ENCODE results near the gene SERPINA6. TPM values are rescaled to one million over a fixed set of nuclear protein-coding genes. Genes with fewer than 3 reads are reported as not detected.

SERPINA6 gene
- total RNA-seq, 4 donors from 2014 or later = 0.48 to 0.82 (median 0.80) TPM; not detected in 1

DNA sequence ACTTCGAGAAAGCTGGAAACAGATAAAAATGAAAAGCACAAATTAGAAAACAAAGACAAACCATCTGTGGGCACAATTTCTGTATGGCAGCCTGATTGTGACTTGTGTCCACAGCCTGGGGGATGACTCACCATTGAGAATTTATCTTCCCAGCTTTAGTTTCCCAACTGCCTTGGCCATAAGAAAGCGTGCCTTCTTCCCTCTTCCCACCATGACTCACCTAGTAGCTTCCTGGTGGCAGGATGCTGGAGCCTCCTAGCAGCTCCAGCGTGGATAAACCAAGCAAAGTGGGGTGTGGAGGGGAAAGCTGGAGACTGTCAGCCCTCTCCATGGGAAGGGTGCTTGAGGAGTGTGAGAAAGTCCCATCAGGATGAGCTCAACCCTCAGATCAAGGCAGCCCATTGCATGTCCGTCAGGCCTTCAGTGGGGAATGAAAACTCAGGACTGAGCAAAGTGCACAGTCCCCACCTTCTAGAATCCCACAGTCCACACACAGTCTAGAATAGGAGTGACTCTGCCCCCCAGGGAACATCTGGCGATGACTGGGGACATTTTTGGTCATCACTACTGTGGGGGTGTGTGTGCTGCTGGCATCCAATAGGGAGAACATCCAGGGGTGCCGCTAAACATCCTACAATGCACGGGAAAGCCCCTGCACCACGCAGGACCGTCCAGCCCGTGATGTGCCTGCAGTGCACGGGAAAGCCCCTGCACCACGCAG lies 22.4 kb upstream of the SERPINA6 start:
- H3K36me3 ChIP-seq = no peaks in the 10 kb centered on the region
- no peaks in the 10 kb centered on the region for H3K9me3 ChIP-seq
- H3K4me1 ChIP-seq = peaks cover 0 to 17% (median 14%) of the 10 kb centered on the region in 4 donors
- intact Hi-C loops (cut with DNase I; ENCODE audit: low total_unique reads) = no loop called here
- no peaks in the 10 kb centered on the region for H3K27me3 ChIP-seq
- in situ Hi-C loops (cut with MboI; ENCODE audit: low pct_ligation_motif_present in 1 of 4, low pct_unique_long_range_greater_than_20kb in 1 of 4, low sequenced_read_pairs in 3 of 4) = no loop called here
- TF ChIP-seq POLR2A (IDR thresholded peaks at IDR 0.05) (no peak), EP300 (IDR thresholded peaks at IDR 0.05; ENCODE audit: low read depth) (no peak), POLR2AphosphoS5 (IDR thresholded peaks at IDR 0.05) (no peak), CTCF (IDR thresholded peaks at IDR 0.05) (no peak)
- 52 to 77% methylated on average over 2 to 10 of the region's 12 CpGs for WGBS, 2 donors (ENCODE audit: low coverage in 1 of 2)
- no peak overlapping the region for H3K27ac ChIP-seq
- no peak overlapping the region for H3K4me3 ChIP-seq
- no peak for DNase-seq

- Histone ChIP-seq H3K27ac (no peak overlapping the region), H3K4me3 (no peak overlapping the region), H3K9me3 (no peaks in the 10 kb centered on the region), H3K36me3 (no peaks in the 10 kb centered on the region), H3K27me3 (no peaks in the 10 kb centered on the region), H3K4me1 (peaks cover 0 to 27% (median 14%) of the 10 kb centered on the region in 4 donors)
- TF ChIP-seq POLR2AphosphoS5 (IDR thresholded peaks at IDR 0.05) = no peak
- TF ChIP-seq POLR2A (IDR thresholded peaks at IDR 0.05) = no peak
- TF ChIP-seq EP300 (IDR thresholded peaks at IDR 0.05; ENCODE audit: low read depth) = no peak
- TF ChIP-seq CTCF (IDR thresholded peaks at IDR 0.05) = no peak
- DNase-seq = no peak
- 80 to 81% methylated on average over 3 of the region's 3 CpGs for WGBS, 2 donors (ENCODE audit: low coverage in 1 of 2)
- intact Hi-C loops (cut with DNase I; ENCODE audit: low total_unique reads) = no loop called here
- in situ Hi-C loops (cut with MboI; ENCODE audit: low pct_ligation_motif_present in 1 of 4, low pct_unique_long_range_greater_than_20kb in 1 of 4, low sequenced_read_pairs in 3 of 4) = no loop called here
Observed at GRCh38 chr14:94344389-94344788, 21.3 kb upstream of the SERPINA6 start.

- WGBS, 2 donors (ENCODE audit: low coverage in 1 of 2) = 73 to 91% methylated on average over 4 to 8 of the region's 8 CpGs
- Histone ChIP-seq H3K9me3 (no peaks in the 10 kb centered on the region), H3K27ac (peak overlapping the region in 2 of 4 donors; percentile 32 to 66), H3K4me1 (peaks cover 0 to 29% (median 14%) of the 10 kb centered on the region in 4 donors), H3K36me3 (no peaks in the 10 kb centered on the region), H3K27me3 (no peaks in the 10 kb centered on the region), H3K4me3 (no peak overlapping the region)
- in situ Hi-C loops (cut with MboI; ENCODE audit: low pct_ligation_motif_present in 1 of 4, low pct_unique_long_range_greater_than_20kb in 1 of 4, low sequenced_read_pairs in 3 of 4) = no loop called here
- no peak for TF ChIP-seq POLR2A (IDR thresholded peaks at IDR 0.05)
- TF ChIP-seq CTCF (IDR thresholded peaks at IDR 0.05) = no peak
- TF ChIP-seq EP300 (IDR thresholded peaks at IDR 0.05; ENCODE audit: low read depth) = no peak
- TF ChIP-seq POLR2AphosphoS5 (IDR thresholded peaks at IDR 0.05) = no peak
- DNase-seq = no peak
- intact Hi-C loops (cut with DNase I; ENCODE audit: low total_unique reads) = no loop called here
Observed at GRCh38 chr14:94343238-94344005, 20.3 kb upstream of the SERPINA6 start.

GRCh38 chr14:94342334-94342934 lies 19.3 kb upstream of the SERPINA6 start:
- Histone ChIP-seq H3K27ac (peak overlapping the region; percentile 56 to 74 (median 68)), H3K9me3 (no peaks in the 10 kb centered on the region), H3K4me1 (peaks cover 0 to 29% (median 14%) of the 10 kb centered on the region in 4 donors), H3K27me3 (no peaks in the 10 kb centered on the region), H3K4me3 (no peak overlapping the region), H3K36me3 (no peaks in the 10 kb centered on the region)
- intact Hi-C loops (cut with DNase I; ENCODE audit: low total_unique reads) (no loop called here), in situ Hi-C loops (cut with MboI; ENCODE audit: low pct_ligation_motif_present in 1 of 4, low pct_unique_long_range_greater_than_20kb in 1 of 4, low sequenced_read_pairs in 3 of 4) (no loop called here)
- peak; percentile 92 for DNase-seq
- TF ChIP-seq EP300 (IDR thresholded peaks at IDR 0.05; ENCODE audit: low read depth) = no peak
- TF ChIP-seq CTCF (IDR thresholded peaks at IDR 0.05) = no peak
- peak; percentile 26 to 73 (median 70) for TF ChIP-seq POLR2AphosphoS5 (IDR thresholded peaks at IDR 0.05)
- TF ChIP-seq POLR2A (IDR thresholded peaks at IDR 0.05) = peak; percentile 1
- WGBS, 2 donors (ENCODE audit: low coverage in 1 of 2) = 28% methylated on average over 2 of the region's 2 CpGs; no CpG with 5 or more reads in 1 of the 2 donors
